DND-41 (cell line): Measurements from ENCODE around the gene GPRIN1.

Experiments
- ATAC-seq: fragments of 200-7000 bp; cut with Tn5 transposase; 3 replicates; pipeline ENCODE4 v1.9.1; 2021; ENCODE audit warnings: low read depth; ENCODE audit not compliant: insufficient read depth
- DNase-seq: peaks from one replicate; pipeline ENCODE4 v3.0.0-alpha.2; 2020
- H2AFZ ChIP-seq: 2 replicates; pipeline ENCODE4 v1.6.0; 2012; ENCODE audit warnings: low read depth, low read length
- H3K27ac ChIP-seq: 2 replicates; pipeline ENCODE4 v1.5.1; 2012; ENCODE audit warnings: low read length, inconsistent platforms
- H3K27me3 ChIP-seq: fragments of 200-600 bp; sonication (generic); 2 replicates; pipeline ENCODE4 v1.6.0; 2012; ENCODE audit warnings: low read length, mild to moderate bottlenecking, inconsistent platforms; ENCODE audit not compliant: insufficient read depth, poor library complexity
- H3K36me3 ChIP-seq: 2 replicates; pipeline ENCODE4 v1.5.1; 2012; ENCODE audit warnings: low read length, inconsistent platforms; ENCODE audit not compliant: insufficient read depth
- H3K4me1 ChIP-seq: 2 replicates; pipeline ENCODE4 v1.5.1; 2012; ENCODE audit warnings: mild to moderate bottlenecking, low read length; ENCODE audit not compliant: insufficient read depth
- H3K4me2 ChIP-seq: 2 replicates; pipeline ENCODE4 v1.6.0; 2012; ENCODE audit warnings: mild to moderate bottlenecking, moderate library complexity, low read length, inconsistent platforms; ENCODE audit not compliant: insufficient read depth
- H3K4me3 ChIP-seq, 2 experiments: fragments of 200-600 bp in 1 of 2; shearing (Covaris generic) in 1 of 2; 2 replicates each; pipeline ENCODE4 v1.5.1; 2012 to 2016; ENCODE audit warnings: inconsistent platforms in 2 of 2, low read length in 2 of 2, mild to moderate bottlenecking in 2 of 2, low read depth in 1 of 2, moderate library complexity in 1 of 2
- H3K79me2 ChIP-seq: 2 replicates; pipeline ENCODE4 v1.6.0; 2012; ENCODE audit warnings: low read length, inconsistent platforms; ENCODE audit not compliant: insufficient read depth
- H3K9ac ChIP-seq: 2 replicates; pipeline ENCODE4 v1.6.0; 2012; ENCODE audit warnings: low read depth, mild to moderate bottlenecking, inconsistent platforms, low read length, moderate library complexity
- H3K9me3 ChIP-seq: 2 replicates; pipeline ENCODE4 v1.5.1; 2012; ENCODE audit warnings: low read length, moderate library complexity, mild to moderate bottlenecking, inconsistent platforms; ENCODE audit not compliant: insufficient read depth, severe bottlenecking
- H4K20me1 ChIP-seq: 2 replicates; pipeline ENCODE4 v1.6.0; 2012; ENCODE audit warnings: low read length; ENCODE audit not compliant: insufficient read depth
- EZH2 ChIP-seq: IDR thresholded peaks from 3 replicates; pipeline ENCODE4 v1.6.1; 2012; ENCODE audit warnings: borderline replicate concordance, low read depth, mild to moderate bottlenecking, moderate library complexity, low read length, inconsistent platforms; ENCODE audit not compliant: severe bottlenecking
- TF ChIP-seq, protein P1 (sequence below): IDR thresholded peaks from 2 replicates; pipeline ENCODE4 v1.5.1; 2012; ENCODE audit warnings: borderline replicate concordance, low read length, moderate library complexity, mild to moderate bottlenecking; ENCODE audit not compliant: poor library complexity, severe bottlenecking; ENCODE audit errors: extremely low read depth

GPRIN1 gene

DNA sequence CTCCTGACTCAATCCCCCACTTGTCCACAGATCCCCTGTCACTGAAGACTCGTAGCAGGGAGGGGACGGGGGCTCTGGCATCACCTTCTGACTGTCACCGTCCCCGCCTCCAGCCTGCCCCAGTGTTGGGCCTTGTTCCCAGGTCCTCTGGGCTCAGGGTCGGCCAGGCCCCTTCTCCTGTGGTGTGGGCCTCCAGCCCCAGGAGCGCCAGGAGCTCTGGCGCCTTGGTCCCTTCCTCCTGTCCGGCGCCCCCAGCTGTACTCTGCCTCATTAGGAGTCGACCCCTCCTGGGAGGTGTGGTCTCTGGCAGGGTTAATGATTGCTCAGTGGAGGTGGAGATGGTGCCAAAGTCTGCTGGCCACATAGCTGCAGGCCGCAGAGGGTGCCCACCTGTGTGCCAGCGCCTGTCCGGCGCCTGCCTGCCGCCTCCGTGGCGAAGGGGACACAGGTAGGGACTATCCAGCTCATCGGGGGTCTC, 61.0 kb downstream of the GPRIN1 start, which contains the start of gene CDHR2:
Gene CDHR2, plus strand, starts transcription at position 376 of the 478 bp plus-strand sequence. CDS start 16,011 bp downstream, outside the sequence.
- Histone ChIP-seq H3K4me1 (peaks cover 10% of the 10 kb centered on the region), H4K20me1 (no peaks in the 10 kb centered on the region), H3K9ac (no peak within 1 kb of the TSS), H3K36me3 (no peaks in the 10 kb centered on the region), H3K27me3 (peaks cover 4% of the 10 kb centered on the region), H3K4me2 (no peak within 1 kb of the TSS), H2AFZ (no peak within 1 kb of the TSS), H3K27ac (no peak within 1 kb of the TSS), H3K9me3 (no peaks in the 10 kb centered on the region), H3K4me3 (no peak within 1 kb of the TSS), H3K79me2 (no peaks in the 10 kb centered on the region)
- ATAC-seq = no peak
- DNase-seq = no peak
- TF ChIP-seq EZH2 = no peak
- TF ChIP-seq, protein P1, sequence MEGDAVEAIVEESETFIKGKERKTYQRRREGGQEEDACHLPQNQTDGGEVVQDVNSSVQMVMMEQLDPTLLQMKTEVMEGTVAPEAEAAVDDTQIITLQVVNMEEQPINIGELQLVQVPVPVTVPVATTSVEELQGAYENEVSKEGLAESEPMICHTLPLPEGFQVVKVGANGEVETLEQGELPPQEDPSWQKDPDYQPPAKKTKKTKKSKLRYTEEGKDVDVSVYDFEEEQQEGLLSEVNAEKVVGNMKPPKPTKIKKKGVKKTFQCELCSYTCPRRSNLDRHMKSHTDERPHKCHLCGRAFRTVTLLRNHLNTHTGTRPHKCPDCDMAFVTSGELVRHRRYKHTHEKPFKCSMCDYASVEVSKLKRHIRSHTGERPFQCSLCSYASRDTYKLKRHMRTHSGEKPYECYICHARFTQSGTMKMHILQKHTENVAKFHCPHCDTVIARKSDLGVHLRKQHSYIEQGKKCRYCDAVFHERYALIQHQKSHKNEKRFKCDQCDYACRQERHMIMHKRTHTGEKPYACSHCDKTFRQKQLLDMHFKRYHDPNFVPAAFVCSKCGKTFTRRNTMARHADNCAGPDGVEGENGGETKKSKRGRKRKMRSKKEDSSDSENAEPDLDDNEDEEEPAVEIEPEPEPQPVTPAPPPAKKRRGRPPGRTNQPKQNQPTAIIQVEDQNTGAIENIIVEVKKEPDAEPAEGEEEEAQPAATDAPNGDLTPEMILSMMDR = no peak

DNA sequence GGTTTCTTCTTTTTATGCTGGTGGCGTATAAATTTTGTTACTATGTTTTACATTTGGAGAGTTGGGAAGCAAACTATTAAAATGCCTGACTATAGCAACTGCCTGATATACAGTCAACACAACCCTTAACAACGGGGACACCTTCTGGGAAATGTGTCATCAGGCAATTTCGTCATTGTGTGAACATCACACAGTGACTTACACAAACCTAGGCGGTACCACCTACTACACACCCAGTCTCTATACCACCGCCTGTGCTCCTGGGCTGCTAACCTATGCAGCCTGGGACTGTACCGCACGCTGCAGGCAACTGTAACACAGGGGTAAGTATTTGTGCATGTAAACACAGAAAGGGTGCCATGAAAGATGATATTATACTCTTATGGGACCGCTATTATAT, 62.2 kb downstream of the GPRIN1 start:
- H3K9ac ChIP-seq = no peak overlapping the region
- no peak overlapping the region for H3K4me3 ChIP-seq
- no peaks in the 10 kb centered on the region for H3K9me3 ChIP-seq
- 0 out of 2 replicates have a peak, but pooled peaks cover 2% of the 10 kb centered on the region for H3K79me2 ChIP-seq
- H4K20me1 ChIP-seq = no peaks in the 10 kb centered on the region
- H3K27me3 ChIP-seq = peaks cover 8% of the 10 kb centered on the region
- H2AFZ ChIP-seq = no peak overlapping the region
- TF ChIP-seq, protein P1 = no peak
- TF ChIP-seq EZH2 = no peak
- H3K27ac ChIP-seq = no peak overlapping the region
- no peak overlapping the region for H3K4me2 ChIP-seq
- DNase-seq (no peak), ATAC-seq (no peak)
- no peaks in the 10 kb centered on the region for H3K36me3 ChIP-seq
- peaks cover 20% of the 10 kb centered on the region for H3K4me1 ChIP-seq
